Thyroid gland (tissue), 4 donors: ENCODE results near the gene HHAT. TPM values are rescaled to one million over a fixed set of nuclear protein-coding genes. Genes with fewer than 3 reads are reported as not detected.

Experiments
- DNase-seq, 2 donors: peaks; one replicate each; pipeline ENCODE4 v3.0.0-alpha.2; 2019
- H3K27ac ChIP-seq, 3 donors: fragments of 200-600 bp; sonication (generic); 1 replicate in 2 of 3; 2 replicates in 1 of 3; pipeline ENCODE4 v1.5.1; 2016 to 2019; ENCODE audit warnings: mild to moderate bottlenecking in 1 of 3, moderate library complexity in 1 of 3
- H3K27me3 ChIP-seq: fragments of 200-600 bp; sonication (generic); one replicate; pipeline ENCODE4 v1.5.1; 2019
- H3K36me3 ChIP-seq, 2 donors: fragments of 200-600 bp; sonication (generic); one replicate each; pipeline ENCODE4 v1.5.1; 2016 to 2019
- H3K4me1 ChIP-seq, 2 donors: fragments of 200-600 bp; sonication (generic); one replicate each; pipeline ENCODE4 v1.5.1; 2017 to 2019
- H3K4me3 ChIP-seq, 3 donors: fragments of 200-600 bp; sonication (generic); replicated peaks in 1 of 3; 1 replicate in 2 of 3; 2 replicates in 1 of 3; pipeline ENCODE4 v1.5.1; 2016; ENCODE audit warnings: mild to moderate bottlenecking in 1 of 3
- H3K9me3 ChIP-seq: fragments of 200-600 bp; sonication (generic); one replicate; pipeline ENCODE4 v1.5.1; 2017
- POLR2A ChIP-seq, 2 donors: fragments of 450-650 bp; IDR thresholded peaks; one replicate each; pipeline ENCODE4 v1.6.1; 2017; ENCODE audit warnings: antibody characterized with exemption in 2 of 2, mild to moderate bottlenecking in 2 of 2, moderate library complexity in 1 of 2
- WGBS, 2 donors: methylation state at CpG; one replicate each; pipeline ENCODE4 v1.1.5; 2017; 5-methylcytosine and 5-hydroxymethylcytosine counted together
- intact Hi-C: fragments of 100-400 bp; cut with DNase I; formaldehyde crosslinking; loops from one replicate; pipeline ENCODE4 v1.15.1; 2023
- total RNA-seq, 4 donors: library from RNA; depleted of rRNA; stranded (reverse); fragments of >200 nt; gene quantifications; one replicate each; pipeline ENCODE4 v1.2.3, GENCODE V29; 2016
- TF ChIP-seq, protein P1 (sequence below), 6 experiments: fragments of 200-600 bp in 3 of 6; fragments of 450-650 bp in 3 of 6; sonication (generic) in 3 of 6; IDR thresholded peaks; one replicate each; pipeline ENCODE4 v1.5.1; 2016 to 2019; ENCODE audit warnings: antibody characterized with exemption in 6 of 6, mild to moderate bottlenecking in 2 of 6, inconsistent platforms in 1 of 6, moderate library complexity in 1 of 6

HHAT gene
- total RNA-seq, 4 donors from 2014 or later, result 7.9 to 15.9 (median 10.5) TPM

- no peak overlapping the region for H3K4me3 ChIP-seq
- no peaks in the 10 kb centered on the region for H3K27me3 ChIP-seq
- H3K4me1 ChIP-seq, result peaks cover 0 to 9% of the 10 kb centered on the region in 2 donors
- no peaks in the 10 kb centered on the region for H3K9me3 ChIP-seq
- intact Hi-C loops, result no loop called here
- TF ChIP-seq, protein P1, sequence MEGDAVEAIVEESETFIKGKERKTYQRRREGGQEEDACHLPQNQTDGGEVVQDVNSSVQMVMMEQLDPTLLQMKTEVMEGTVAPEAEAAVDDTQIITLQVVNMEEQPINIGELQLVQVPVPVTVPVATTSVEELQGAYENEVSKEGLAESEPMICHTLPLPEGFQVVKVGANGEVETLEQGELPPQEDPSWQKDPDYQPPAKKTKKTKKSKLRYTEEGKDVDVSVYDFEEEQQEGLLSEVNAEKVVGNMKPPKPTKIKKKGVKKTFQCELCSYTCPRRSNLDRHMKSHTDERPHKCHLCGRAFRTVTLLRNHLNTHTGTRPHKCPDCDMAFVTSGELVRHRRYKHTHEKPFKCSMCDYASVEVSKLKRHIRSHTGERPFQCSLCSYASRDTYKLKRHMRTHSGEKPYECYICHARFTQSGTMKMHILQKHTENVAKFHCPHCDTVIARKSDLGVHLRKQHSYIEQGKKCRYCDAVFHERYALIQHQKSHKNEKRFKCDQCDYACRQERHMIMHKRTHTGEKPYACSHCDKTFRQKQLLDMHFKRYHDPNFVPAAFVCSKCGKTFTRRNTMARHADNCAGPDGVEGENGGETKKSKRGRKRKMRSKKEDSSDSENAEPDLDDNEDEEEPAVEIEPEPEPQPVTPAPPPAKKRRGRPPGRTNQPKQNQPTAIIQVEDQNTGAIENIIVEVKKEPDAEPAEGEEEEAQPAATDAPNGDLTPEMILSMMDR (IDR thresholded peaks at IDR 0.05), result no peak
- no peak for TF ChIP-seq POLR2A (IDR thresholded peaks at IDR 0.05)
- H3K36me3 ChIP-seq, result no peaks in the 10 kb centered on the region
- 71 to 72% methylated on average over 7 of the region's 7 CpGs for WGBS, 2 donors
- no peak for DNase-seq
- no peak overlapping the region for H3K27ac ChIP-seq
These were observed 323.7 kb downstream of the HHAT start for GRCh38 chr1:210652329-210652954.

DNA sequence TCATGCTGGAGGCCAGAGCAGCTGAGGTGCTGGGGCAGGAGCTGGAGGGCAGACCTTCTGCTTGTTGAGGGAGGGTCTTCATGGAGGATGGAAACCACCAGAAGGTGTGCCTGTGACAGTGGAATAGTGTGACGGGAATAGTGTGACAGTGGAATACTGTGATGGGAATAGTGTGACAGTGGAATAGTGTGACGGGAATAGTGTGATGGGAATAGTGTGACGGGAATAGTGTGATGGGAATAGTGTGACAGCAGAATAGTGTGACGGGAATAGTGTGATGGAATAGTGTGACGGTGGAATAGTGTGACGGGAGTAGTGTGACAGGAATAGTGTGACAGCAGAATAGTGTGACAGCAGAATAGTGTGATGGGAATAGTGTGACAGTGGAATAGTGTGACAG is 325.1 kb downstream of the HHAT start:
- no peak for DNase-seq
- Histone ChIP-seq H3K4me1 (no peaks in the 10 kb centered on the region), H3K36me3 (no peaks in the 10 kb centered on the region), H3K4me3 (no peak overlapping the region), H3K27ac (no peak overlapping the region), H3K27me3 (no peaks in the 10 kb centered on the region), H3K9me3 (no peaks in the 10 kb centered on the region)
- 52 to 55% methylated on average over 6 of the region's 6 CpGs for WGBS, 2 donors
- intact Hi-C loops, result no loop called here
- TF ChIP-seq, protein P1 (IDR thresholded peaks at IDR 0.05), result no peak
- no peak for TF ChIP-seq POLR2A (IDR thresholded peaks at IDR 0.05)

DNA sequence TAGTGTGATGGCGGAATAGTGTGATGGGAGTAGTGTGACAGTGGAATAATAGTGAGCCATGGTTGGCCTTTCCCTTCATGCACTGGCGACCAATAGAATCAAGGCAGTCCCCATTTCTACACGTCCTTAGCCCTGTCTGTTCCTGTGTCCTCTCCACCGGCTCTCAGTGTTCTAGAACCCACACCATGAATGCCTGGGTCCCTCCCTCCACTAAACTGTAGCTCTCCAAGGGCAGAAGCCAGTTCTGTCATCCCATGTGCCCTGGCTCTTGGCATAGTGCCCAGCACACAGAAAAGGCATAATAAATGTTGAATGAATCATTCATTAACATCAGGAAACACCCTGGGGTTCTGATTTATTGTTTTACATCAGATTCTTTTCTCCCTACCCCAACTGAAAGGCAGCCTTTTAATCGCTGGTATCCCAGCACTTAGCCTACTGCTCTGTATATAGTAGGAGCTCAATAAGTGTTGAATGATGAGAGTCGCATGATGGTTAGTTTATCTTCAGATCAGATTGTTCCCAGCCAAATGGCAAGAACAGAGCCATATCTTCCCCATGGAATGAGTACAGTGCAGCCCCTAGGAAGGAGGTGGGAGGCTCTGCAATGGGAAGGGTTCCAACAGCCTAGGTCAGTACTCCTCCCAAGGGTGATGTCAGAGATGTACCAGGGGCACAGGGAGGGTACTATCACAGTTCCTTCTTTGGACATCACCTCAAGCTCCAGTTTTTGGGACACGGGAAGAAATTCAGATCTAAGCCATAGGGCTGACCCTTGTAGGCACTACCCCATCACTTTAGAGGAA is 325.7 kb downstream of the HHAT start:
- H3K27me3 ChIP-seq, result no peaks in the 10 kb centered on the region
- 83 to 91% methylated on average over 7 of the region's 7 CpGs for WGBS, 2 donors
- H3K9me3 ChIP-seq, result no peaks in the 10 kb centered on the region
- H3K4me3 ChIP-seq, result no peak overlapping the region
- no peak for DNase-seq
- intact Hi-C loops, result no loop called here
- H3K4me1 ChIP-seq, result no peaks in the 10 kb centered on the region
- no peaks in the 10 kb centered on the region for H3K36me3 ChIP-seq
- no peak overlapping the region for H3K27ac ChIP-seq
- TF ChIP-seq, protein P1 (IDR thresholded peaks at IDR 0.05), result no peak
- no peak for TF ChIP-seq POLR2A (IDR thresholded peaks at IDR 0.05)

DNA sequence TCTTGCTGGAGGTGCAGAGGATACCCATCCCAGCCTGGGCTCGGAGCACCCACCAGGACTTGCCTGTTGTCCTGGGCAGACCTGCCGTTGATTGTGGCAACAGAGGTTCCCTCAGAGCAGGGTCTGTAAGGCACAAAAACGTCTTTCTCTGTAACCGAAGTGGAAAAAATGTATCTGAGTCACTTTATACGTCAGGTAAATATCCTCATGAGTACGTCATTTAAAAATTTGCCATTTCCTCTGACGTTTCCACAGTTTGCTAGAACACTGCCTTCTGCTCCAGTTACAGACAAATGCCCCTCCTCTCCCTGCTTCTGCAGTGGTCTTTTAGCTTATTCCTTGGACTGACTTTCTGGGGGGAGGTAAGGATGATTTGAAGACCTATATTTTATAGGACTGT is 326.8 kb downstream of the HHAT start:
- whole genome bisulfite sequencing, 2 donors, result 81 to 87% methylated on average over 7 of the region's 7 CpGs

More for the DNA sequence above, 326.8 kb downstream of the HHAT start:
- H3K36me3 ChIP-seq, result no peaks in the 10 kb centered on the region
- H3K4me3 ChIP-seq, result no peak overlapping the region
- no peaks in the 10 kb centered on the region for H3K27me3 ChIP-seq
- no peak for DNase-seq
- H3K4me1 ChIP-seq, result no peaks in the 10 kb centered on the region
- H3K9me3 ChIP-seq, result no peaks in the 10 kb centered on the region
- no peak overlapping the region for H3K27ac ChIP-seq
- TF ChIP-seq POLR2A (IDR thresholded peaks at IDR 0.05), result no peak
- TF ChIP-seq, protein P1 (IDR thresholded peaks at IDR 0.05), result no peak
- intact Hi-C loops, result no loop called here
